IMR-90 (cell line): Measurements from ENCODE around the gene ATP11A. TPM values are rescaled to one million over a fixed set of nuclear protein-coding genes. Genes with fewer than 3 reads are reported as not detected.

Source experiments
- ATAC-seq: fragments of 200-7000 bp; cut with Tn5 transposase; 2 replicates; pipeline ENCODE4 v1.9.1; 2020; ENCODE audit warnings: low read depth, mild to moderate bottlenecking, moderate library complexity
- BruUV-seq: library from RNA; stranded (reverse); fragments of 400-500 nt; replicated peaks from 2 replicates; lab custom pipeline; 2021; lab: Mats Ljungman, UMichigan
- CTCF ChIA-PET: fragments of 300-600 bp; formaldehyde crosslinking; extraction: SDS; loops from one replicate; lab custom pipeline; 2021; ENCODE audit warnings: antibody characterized with exemption; lab: Yijun Ruan, JAX
- POLR2A ChIA-PET: fragments of 300-600 bp; sonication (Branson Sonifier 250); formaldehyde crosslinking; loops from one replicate; lab custom pipeline; 2022; ENCODE audit warnings: antibody characterized with exemption; ENCODE audit not compliant: unreplicated experiment; lab: Charles Lee
- DNase-seq: peaks from one replicate; pipeline ENCODE4 v3.0.0; 2013
- H2AFZ ChIP-seq: replicated peaks from 2 replicates; pipeline ENCODE3; 2013; ENCODE audit warnings: low read length, mild to moderate bottlenecking; ENCODE audit not compliant: poor library complexity
- H2AK5ac ChIP-seq: 2 replicates; pipeline ENCODE4 v1.6.1; 2013; ENCODE audit warnings: low read depth, low read length, inconsistent platforms
- H2AK9ac ChIP-seq: replicated peaks from 2 replicates; pipeline ENCODE3; 2013; ENCODE audit warnings: mild to moderate bottlenecking, low read depth, low read length, moderate library complexity; ENCODE audit not compliant: poor library complexity
- H2BK120ac ChIP-seq: 2 replicates; pipeline ENCODE4 v1.6.1; 2013; ENCODE audit warnings: low read depth, low read length, inconsistent platforms
- H2BK15ac ChIP-seq: 3 replicates; pipeline ENCODE4 v1.6.1; 2013; ENCODE audit warnings: low read depth, low read length, inconsistent platforms
- H2BK20ac ChIP-seq: 2 replicates; pipeline ENCODE4 v1.6.1; 2013; ENCODE audit warnings: low read depth, mild to moderate bottlenecking, inconsistent platforms, low read length, moderate library complexity
- H2BK5ac ChIP-seq: 2 replicates; pipeline ENCODE4 v1.6.1; 2013; ENCODE audit warnings: mild to moderate bottlenecking, low read depth, low read length, inconsistent platforms; ENCODE audit not compliant: poor library complexity, severe bottlenecking
- H3K14ac ChIP-seq: replicated peaks from 2 replicates; pipeline ENCODE4 v1.6.1; 2013; ENCODE audit warnings: low read depth, low read length, inconsistent platforms
- H3K18ac ChIP-seq: 2 replicates; pipeline ENCODE4 v1.6.1; 2013; ENCODE audit warnings: low read depth, low read length, control low read depth
- H3K23ac ChIP-seq: 2 replicates; pipeline ENCODE4 v1.6.1; 2013; ENCODE audit warnings: low read depth, low read length, inconsistent platforms
- H3K27ac ChIP-seq: 2 replicates; pipeline ENCODE4 v1.5.1; 2013; ENCODE audit warnings: mild to moderate bottlenecking, control low read depth, low read length; ENCODE audit not compliant: insufficient read depth
- H3K27me3 ChIP-seq: 2 replicates; pipeline ENCODE4 v1.6.1; 2013; ENCODE audit warnings: low read length; ENCODE audit not compliant: control insufficient read depth, insufficient read depth
- H3K36me3 ChIP-seq: 2 replicates; pipeline ENCODE4 v1.6.1; 2013; ENCODE audit warnings: low read length, mixed read lengths; ENCODE audit not compliant: control insufficient read depth, insufficient read depth
- H3K4ac ChIP-seq: 2 replicates; pipeline ENCODE4 v1.6.1; 2013; ENCODE audit warnings: low read depth, low read length, inconsistent platforms
- H3K4me1 ChIP-seq: 2 replicates; pipeline ENCODE4 v1.6.1; 2013; ENCODE audit warnings: low read length, mixed read lengths; ENCODE audit not compliant: control insufficient read depth, insufficient read depth
- H3K4me2 ChIP-seq: 2 replicates; pipeline ENCODE4 v1.6.1; 2013; ENCODE audit warnings: low read depth, mild to moderate bottlenecking, control low read depth, low read length, moderate library complexity
- H3K4me3 ChIP-seq: 2 replicates; pipeline ENCODE4 v1.5.1; 2013; ENCODE audit warnings: low read depth, mild to moderate bottlenecking, control low read depth, low read length, moderate library complexity; ENCODE audit not compliant: insufficient read depth
- H3K56ac ChIP-seq: 2 replicates; pipeline ENCODE4 v1.6.1; 2013; ENCODE audit warnings: low read length, inconsistent platforms; ENCODE audit not compliant: insufficient read depth; ENCODE audit errors: extremely low read depth
- H3K79me1 ChIP-seq, 2 experiments: 2 replicates each; pipeline ENCODE4 v1.6.1; 2013; ENCODE audit warnings: low read length in 2 of 2, inconsistent platforms in 1 of 2, low read depth in 1 of 2
- H3K9ac ChIP-seq: 2 replicates; pipeline ENCODE4 v1.6.1; 2013; ENCODE audit warnings: low read depth, low read length, control low read depth
- H3K9me1 ChIP-seq: 2 replicates; pipeline ENCODE4 v1.6.1; 2013; ENCODE audit warnings: low read length, inconsistent platforms; ENCODE audit not compliant: insufficient read depth
- H3K9me3 ChIP-seq: 2 replicates; pipeline ENCODE4 v1.6.1; 2013; ENCODE audit warnings: low read length; ENCODE audit not compliant: control insufficient read depth, insufficient read depth
- H4K20me1 ChIP-seq: 2 replicates; pipeline ENCODE4 v1.6.1; 2013; ENCODE audit warnings: low read length, inconsistent platforms; ENCODE audit not compliant: insufficient read depth
- H4K5ac ChIP-seq: 2 replicates; pipeline ENCODE4 v1.6.1; 2013; ENCODE audit warnings: mild to moderate bottlenecking, low read depth, low read length, control low read depth
- H4K8ac ChIP-seq, 2 experiments: 2 replicates each; pipeline ENCODE4 v1.6.1; 2013; ENCODE audit warnings: low read depth in 2 of 2, low read length in 2 of 2, control low read depth in 1 of 2, inconsistent platforms in 1 of 2
- H4K91ac ChIP-seq: 2 replicates; pipeline ENCODE4 v1.6.1; 2013; ENCODE audit warnings: low read depth, low read length, inconsistent platforms; ENCODE audit not compliant: insufficient read depth
- MAFK ChIP-seq: IDR thresholded peaks from 2 replicates; pipeline ENCODE4 v1.6.1; 2012; ENCODE audit warnings: low read depth, low read length, improper control_type of control experiment
- WGBS, 2 experiments: methylation state at CpG; one replicate each; pipeline versions ENCODE4 v1.1.5 to v1.1.7; 2013; ENCODE audit warnings: missing lambda C conversion rate in 2 of 2; ENCODE audit not compliant: insufficient read length in 1 of 2; ENCODE audit errors: extremely low coverage in 2 of 2; 5-methylcytosine and 5-hydroxymethylcytosine counted together
- dilution Hi-C: fragments of 300-500 bp; cut with HindIII; formaldehyde crosslinking; loops from one replicate; pipeline ENCODE4 v1.14.3; 2018; ENCODE audit warnings: low sequenced_read_pairs; ENCODE audit not compliant: unreplicated experiment
- in situ Hi-C: fragments of 300-500 bp; cut with MboI; formaldehyde crosslinking; loops from 3 replicates; pipeline ENCODE4 v1.14.3; 2019; ENCODE audit warnings: low sequenced_read_pairs, inconsistent platforms, mixed read lengths
- intact Hi-C: fragments of 100-400 bp; cut with micrococcal nuclease; formaldehyde crosslinking; loops from 2 replicates; pipeline ENCODE4 v1.10.0; 2022
- polyA plus RNA-seq, 3 experiments: library from polyadenylated mRNA; depleted of rRNA; stranded (reverse); fragments of >200 nt; gene quantifications; 2 replicates each; pipeline ENCODE4 v1.2.3, GENCODE V29; 2012; ENCODE audit warnings: low replicate concordance in 1 of 3
- total RNA-seq: library from RNA; depleted of rRNA; stranded (reverse); fragments of >200 nt; gene quantifications from 2 replicates; pipeline ENCODE4 v1.2.3, GENCODE V29; 2012
- TF ChIP-seq, protein P1 (sequence below): fragments of 150-350 bp; IDR thresholded peaks from 2 replicates; pipeline ENCODE4 v1.6.1; 2017; ENCODE audit warnings: mild to moderate bottlenecking, antibody characterized with exemption, low read length, low read depth

Gene ATP11A
- total and polyA plus RNA-seq, 2 of the 4 experiments (the other 2 are of a cell fraction): 8.4 to 12.0 TPM

DNA sequence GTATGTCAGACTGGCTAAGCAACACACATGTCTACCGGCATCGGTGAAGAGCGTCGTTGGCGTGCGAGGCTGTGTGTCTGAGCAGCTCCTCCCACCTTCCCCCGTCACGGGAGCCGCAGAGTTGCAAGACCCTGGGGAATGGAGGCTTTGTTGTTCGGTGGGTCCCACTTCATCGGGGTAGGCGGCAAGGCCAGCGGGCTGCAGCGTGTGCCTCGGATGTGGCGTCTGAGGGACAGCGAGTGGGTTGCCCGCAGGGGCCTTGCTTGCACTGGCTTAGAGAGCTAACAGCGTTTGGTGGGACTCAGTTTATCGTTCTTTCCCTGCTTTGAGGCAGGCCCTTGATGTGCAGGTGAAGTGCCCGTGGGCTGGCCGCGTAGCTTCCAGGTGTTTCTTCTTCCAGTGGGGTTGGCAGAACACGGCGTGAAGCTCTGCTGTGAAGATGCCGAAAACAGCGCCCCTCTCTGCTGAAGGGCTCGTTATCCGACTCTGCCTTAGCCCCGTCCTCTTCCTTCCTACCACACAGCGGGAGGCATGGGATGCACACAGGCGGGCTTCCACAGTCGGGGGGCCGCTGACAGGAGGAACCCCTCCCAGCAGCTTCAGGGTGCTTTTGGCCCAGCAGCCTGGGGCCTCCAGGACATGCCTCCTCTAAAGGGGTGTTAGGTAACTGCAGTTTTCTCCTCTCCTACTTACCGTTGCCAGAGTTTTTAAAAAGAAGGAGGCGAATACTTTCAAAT, 85.2 kb downstream of the ATP11A start:
- Histone ChIP-seq H3K23ac (no peak overlapping the region), H3K9ac (no peak overlapping the region), H2BK5ac (no peak overlapping the region), H3K36me3 (peaks cover 1% of the 10 kb centered on the region; the same call in 1 of the 2 replicates), H2AK5ac (no peak overlapping the region), H3K4me3 (no peak overlapping the region), H3K4ac (no peak overlapping the region), H3K4me1 (no peaks in the 10 kb centered on the region; the same call in 1 of the 2 replicates), H3K79me1 (peaks cover 13 to 17% of the 10 kb centered on the region in 2 experiments; a peak in 3 of 4 replicates), H2BK20ac (no peak overlapping the region), H3K4me2 (no peak overlapping the region), H2AK9ac (no peak overlapping the region), H4K5ac (no peak overlapping the region), H4K8ac (no peak overlapping the region), H2BK120ac (no peak overlapping the region), H2BK15ac (no peak overlapping the region), H3K18ac (no peak overlapping the region), H3K27me3 (no peaks in the 10 kb centered on the region), H3K27ac (no peak overlapping the region), H3K9me1 (no peaks in the 10 kb centered on the region; the same call in 1 of the 2 replicates), H3K9me3 (no peaks in the 10 kb centered on the region), H4K20me1 (peaks cover 24% of the 10 kb centered on the region), H3K14ac (no peak overlapping the region), H2AFZ (no peak overlapping the region), H4K91ac (no peak overlapping the region), H3K56ac (no peak overlapping the region)
- dilution Hi-C loops (no loop called here), in situ Hi-C loops (no loop called here), intact Hi-C loops (no loop called here)
- ChIA-PET POLR2A (no interaction called here), CTCF (interaction anchor here (1.3 kb wide), 1 partner anchor 9 kb away, joined by 5 read pairs; no protein-coding TSS in a partner anchor)
- 94% methylated on average over 15 of the region's 36 CpGs; no CpG with 5 or more reads in 1 of the 2 experiments for WGBS, 2 experiments
- BruUV-seq: no TSS peak
- no peak for DNase-seq
- TF ChIP-seq, protein P1, sequence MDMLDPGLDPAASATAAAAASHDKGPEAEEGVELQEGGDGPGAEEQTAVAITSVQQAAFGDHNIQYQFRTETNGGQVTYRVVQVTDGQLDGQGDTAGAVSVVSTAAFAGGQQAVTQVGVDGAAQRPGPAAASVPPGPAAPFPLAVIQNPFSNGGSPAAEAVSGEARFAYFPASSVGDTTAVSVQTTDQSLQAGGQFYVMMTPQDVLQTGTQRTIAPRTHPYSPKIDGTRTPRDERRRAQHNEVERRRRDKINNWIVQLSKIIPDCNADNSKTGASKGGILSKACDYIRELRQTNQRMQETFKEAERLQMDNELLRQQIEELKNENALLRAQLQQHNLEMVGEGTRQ: no peak
- TF ChIP-seq MAFK: no peak
- ATAC-seq: no peak
